ENCODE results near the gene COLEC12.

COLEC12 gene

GRCh38 chr18:473802-474201, 26.7 kb downstream of the COLEC12 start:
- DNase-seq, result no peak

GRCh38 chr18:471716-472115, 28.8 kb downstream of the COLEC12 start:
- DNase-seq, result no peak

GRCh38 chr18:470661-471501, 29.6 kb downstream of the COLEC12 start:
- DNase-seq, result peak; percentile 82

- DNase-seq, result no peak
Observed at GRCh38 chr18:468955-469790, 31.3 kb downstream of the COLEC12 start.

- no peak for DNase-seq
Observed at GRCh38 chr18:463827-464541, 36.5 kb downstream of the COLEC12 start.

GRCh38 chr18:463403-463802, 37.1 kb downstream of the COLEC12 start:
- no peak for DNase-seq

- DNase-seq, result no peak
Observed at GRCh38 chr18:461762-462161, 38.7 kb downstream of the COLEC12 start.

- no peak for DNase-seq
Observed at GRCh38 chr18:460791-461190, 39.7 kb downstream of the COLEC12 start.

- DNase-seq, result no peak
Observed at GRCh38 chr18:459814-460593, 40.5 kb downstream of the COLEC12 start.

GRCh38 chr18:457521-458412, 42.7 kb downstream of the COLEC12 start:
- peak; percentile 45 for DNase-seq

GRCh38 chr18:457140-457519, 43.4 kb downstream of the COLEC12 start:
- peak; percentile 87 for DNase-seq

- DNase-seq, result peak; percentile 64
Observed at GRCh38 chr18:456361-457139, 44.0 kb downstream of the COLEC12 start.

- no peak for DNase-seq
Observed at GRCh38 chr18:453400-453799, 47.1 kb downstream of the COLEC12 start.

- DNase-seq, result no peak
Observed at GRCh38 chr18:452816-453215, 47.7 kb downstream of the COLEC12 start.

- DNase-seq, result no peak
Observed at GRCh38 chr18:449374-449773, 51.1 kb downstream of the COLEC12 start.

- no peak for DNase-seq
Observed at GRCh38 chr18:448116-448790, 52.2 kb downstream of the COLEC12 start.

- peak; percentile 63 for DNase-seq
Observed at GRCh38 chr18:446941-447560, 53.5 kb downstream of the COLEC12 start.

- DNase-seq, result no peak
Observed at GRCh38 chr18:445055-445454, 55.4 kb downstream of the COLEC12 start.

GRCh38 chr18:438571-438970, 61.9 kb downstream of the COLEC12 start:
- DNase-seq, result no peak

Measured in fibroblast of skin of abdomen (primary cell).